Measurements from ENCODE around the gene RYR3.

RYR3 gene

DNA sequence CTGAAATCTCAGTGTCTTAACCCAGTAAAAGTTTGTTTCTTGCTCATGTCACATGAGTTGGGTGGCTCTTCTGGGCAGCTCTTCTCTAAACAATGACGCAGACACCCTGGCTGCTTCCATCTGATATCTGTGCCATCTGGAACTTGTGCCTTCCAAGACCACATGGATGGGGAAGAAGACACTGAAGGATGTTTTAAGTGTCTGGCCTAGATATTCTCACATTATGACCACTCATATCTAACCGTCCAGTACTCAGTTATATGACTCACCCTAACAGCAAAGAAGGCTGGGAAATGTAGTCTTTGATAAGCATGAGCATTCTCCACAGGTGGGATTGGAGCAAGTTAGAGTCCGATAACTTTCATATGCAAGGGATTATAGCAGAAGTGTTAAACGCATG is 66.4 kb downstream of the RYR3 start:
- H3K79me1 ChIP-seq (ENCODE audit: low read depth, low read length): no peaks in the 10 kb centered on the region
- WGBS, 2 donors (ENCODE audit: extremely low coverage in 2 of 2, insufficient read length in 2 of 2, insufficient replicate concordance in 1 of 2): no CpG with 5 or more reads among the region's 4 CpGs
- no peak overlapping the region for H2BK15ac ChIP-seq (ENCODE audit: low read length)
- H3K14ac ChIP-seq (ENCODE audit: low read length): no peak overlapping the region
- no peak overlapping the region for H3K4me3 ChIP-seq (ENCODE audit: low read length in 2 of 2)
- H2BK120ac ChIP-seq (ENCODE audit: low read depth, low read length): no peak overlapping the region
- H4K91ac ChIP-seq (ENCODE audit: low read depth, low read length, poor library complexity): no peak overlapping the region
- H2BK12ac ChIP-seq (ENCODE audit: low read length): no peak overlapping the region
- H3K9me3 ChIP-seq (replicated peaks in 1 of 2; ENCODE audit: control insufficient read depth in 2 of 2, insufficient read depth in 1 of 2, low read depth in 1 of 2, low read length in 2 of 2): no peaks in the 10 kb centered on the region
- no peak overlapping the region for H2AFZ ChIP-seq (ENCODE audit: low read length)
- H3K23ac ChIP-seq (ENCODE audit: low read depth, low read length, poor library complexity): no peak overlapping the region
- no peak overlapping the region for H4K8ac ChIP-seq (ENCODE audit: low read depth, low read length)
- H2AK5ac ChIP-seq (ENCODE audit: low read depth, low read length): no peak overlapping the region
- no peaks in the 10 kb centered on the region for H3K27me3 ChIP-seq (ENCODE audit: control insufficient read depth in 3 of 3, insufficient read depth in 3 of 3, low read depth in 1 of 3, low read length in 3 of 3)
- H3K36me3 ChIP-seq (replicated peaks in 1 of 2; ENCODE audit: control insufficient read depth in 2 of 2, insufficient read depth in 2 of 2, low read length in 2 of 2): no peaks in the 10 kb centered on the region
- no peak overlapping the region for H3K9ac ChIP-seq (ENCODE audit: low read depth, low read length, poor library complexity)
- H3K4me1 ChIP-seq (ENCODE audit: control insufficient read depth in 2 of 2, insufficient read depth in 1 of 2, low read depth in 1 of 2, low read length in 2 of 2): no peaks in the 10 kb centered on the region
- H3K18ac ChIP-seq (ENCODE audit: low read length): no peak overlapping the region
- H3K4ac ChIP-seq (ENCODE audit: low read length): no peak overlapping the region
- H3K27ac ChIP-seq (replicated peaks; ENCODE audit: low read length): no peak overlapping the region
- no peak overlapping the region for H3K4me2 ChIP-seq (ENCODE audit: insufficient read depth, low read length, poor library complexity, severe bottlenecking)
- H2BK5ac ChIP-seq (ENCODE audit: low read length): no peak overlapping the region
- DNase-seq (ENCODE audit: low spot score): no peak

DNA sequence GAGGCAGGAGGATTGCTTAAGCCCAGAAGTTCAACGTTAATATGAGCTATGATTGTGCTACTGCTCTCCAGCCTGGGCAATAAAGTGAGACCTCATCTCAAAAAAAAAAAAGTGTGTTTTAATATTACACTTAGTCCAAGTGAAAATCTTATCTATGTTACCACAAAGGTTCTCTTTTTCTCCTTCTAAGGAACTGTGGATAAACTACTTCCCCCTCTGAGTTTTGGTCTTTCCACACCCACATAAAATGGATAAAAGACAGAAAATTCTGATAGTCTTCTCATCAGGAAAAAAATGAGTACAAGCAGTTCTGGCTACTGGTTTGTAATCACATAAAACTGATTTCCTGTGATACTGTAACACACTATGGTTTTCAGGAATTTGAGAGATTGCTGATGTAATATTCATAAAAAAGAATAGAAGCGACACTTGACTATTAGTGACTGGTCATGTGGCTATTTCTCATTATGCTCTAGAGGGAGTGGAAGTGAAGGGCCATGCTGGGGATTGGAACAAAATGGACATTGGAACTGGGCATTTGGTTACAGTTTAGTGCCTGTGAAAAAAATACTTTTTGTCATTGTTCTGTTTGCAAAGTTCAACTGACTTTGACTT is 68.2 kb downstream of the RYR3 start:
- H3K4me3 ChIP-seq (ENCODE audit: low read length in 2 of 2): no peak overlapping the region
- H3K36me3 ChIP-seq (replicated peaks in 1 of 2; ENCODE audit: control insufficient read depth in 2 of 2, insufficient read depth in 2 of 2, low read length in 2 of 2): no peaks in the 10 kb centered on the region
- no peaks in the 10 kb centered on the region for H3K9me3 ChIP-seq (replicated peaks in 1 of 2; ENCODE audit: control insufficient read depth in 2 of 2, insufficient read depth in 1 of 2, low read depth in 1 of 2, low read length in 2 of 2)
- no peak overlapping the region for H4K8ac ChIP-seq (ENCODE audit: low read depth, low read length)
- no CpG with 5 or more reads among the region's 2 CpGs for WGBS, 2 donors (ENCODE audit: extremely low coverage in 2 of 2, insufficient read length in 2 of 2, insufficient replicate concordance in 1 of 2)
- H3K27me3 ChIP-seq (ENCODE audit: control insufficient read depth in 3 of 3, insufficient read depth in 3 of 3, low read depth in 1 of 3, low read length in 3 of 3): no peaks in the 10 kb centered on the region
- no peak overlapping the region for H2BK12ac ChIP-seq (ENCODE audit: low read length)
- no peak overlapping the region for H2BK120ac ChIP-seq (ENCODE audit: low read depth, low read length)
- no peak overlapping the region for H3K4ac ChIP-seq (ENCODE audit: low read length)
- no peak overlapping the region for H4K91ac ChIP-seq (ENCODE audit: low read depth, low read length, poor library complexity)
- no peak overlapping the region for H3K4me2 ChIP-seq (ENCODE audit: insufficient read depth, low read length, poor library complexity, severe bottlenecking)
- H2AFZ ChIP-seq (ENCODE audit: low read length): no peak overlapping the region
- no peak overlapping the region for H2BK15ac ChIP-seq (ENCODE audit: low read length)
- no peak overlapping the region for H3K23ac ChIP-seq (ENCODE audit: low read depth, low read length, poor library complexity)
- H3K14ac ChIP-seq (ENCODE audit: low read length): no peak overlapping the region
- DNase-seq (ENCODE audit: low spot score): no peak
- no peaks in the 10 kb centered on the region for H3K4me1 ChIP-seq (ENCODE audit: control insufficient read depth in 2 of 2, insufficient read depth in 1 of 2, low read depth in 1 of 2, low read length in 2 of 2)
- no peak overlapping the region for H2BK5ac ChIP-seq (ENCODE audit: low read length)
- no peak overlapping the region for H3K18ac ChIP-seq (ENCODE audit: low read length)
- no peak overlapping the region for H3K9ac ChIP-seq (ENCODE audit: low read depth, low read length, poor library complexity)
- H3K27ac ChIP-seq (replicated peaks; ENCODE audit: low read length): no peak overlapping the region
- no peaks in the 10 kb centered on the region for H3K79me1 ChIP-seq (ENCODE audit: low read depth, low read length)
- no peak overlapping the region for H2AK5ac ChIP-seq (ENCODE audit: low read depth, low read length)

DNA sequence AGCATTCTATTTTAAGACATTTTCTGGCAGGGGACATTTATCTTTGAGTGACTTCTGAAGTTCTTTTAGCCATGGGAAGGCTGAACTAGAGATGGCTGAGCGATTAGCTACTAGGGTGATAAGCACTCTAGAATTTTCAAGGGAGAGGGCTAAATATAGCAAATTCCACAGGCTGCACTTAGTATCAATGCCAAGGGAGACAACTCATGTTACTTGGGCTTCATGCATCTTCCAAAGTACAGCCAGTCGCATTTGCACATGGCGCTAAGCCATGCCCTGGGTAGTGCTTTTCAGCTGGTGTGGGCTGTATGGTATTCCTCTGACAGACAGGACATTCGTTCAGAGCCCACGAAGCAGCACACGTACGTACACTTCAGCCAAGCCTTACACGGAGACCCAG is 69.6 kb downstream of the RYR3 start:
- H3K18ac ChIP-seq (ENCODE audit: low read length): no peak overlapping the region
- H2BK5ac ChIP-seq (ENCODE audit: low read length): no peak overlapping the region
- no peak overlapping the region for H2BK120ac ChIP-seq (ENCODE audit: low read depth, low read length)
- H3K23ac ChIP-seq (ENCODE audit: low read depth, low read length, poor library complexity): no peak overlapping the region
- no peaks in the 10 kb centered on the region for H3K4me1 ChIP-seq (ENCODE audit: control insufficient read depth in 2 of 2, insufficient read depth in 1 of 2, low read depth in 1 of 2, low read length in 2 of 2)
- H3K4me2 ChIP-seq (ENCODE audit: insufficient read depth, low read length, poor library complexity, severe bottlenecking): no peak overlapping the region
- WGBS, 2 donors (ENCODE audit: extremely low coverage in 2 of 2, insufficient read length in 2 of 2, insufficient replicate concordance in 1 of 2): no CpG with 5 or more reads among the region's 8 CpGs
- no peaks in the 10 kb centered on the region for H3K27me3 ChIP-seq (ENCODE audit: control insufficient read depth in 3 of 3, insufficient read depth in 3 of 3, low read depth in 1 of 3, low read length in 3 of 3)
- no peak overlapping the region for H2BK12ac ChIP-seq (ENCODE audit: low read length)
- H3K9ac ChIP-seq (ENCODE audit: low read depth, low read length, poor library complexity): no peak overlapping the region
- no peak overlapping the region for H3K27ac ChIP-seq (replicated peaks; ENCODE audit: low read length)
- no peak overlapping the region for H3K14ac ChIP-seq (ENCODE audit: low read length)
- H3K79me1 ChIP-seq (ENCODE audit: low read depth, low read length): no peaks in the 10 kb centered on the region
- H2AFZ ChIP-seq (ENCODE audit: low read length): no peak overlapping the region
- no peak overlapping the region for H4K8ac ChIP-seq (ENCODE audit: low read depth, low read length)
- H3K4ac ChIP-seq (ENCODE audit: low read length): no peak overlapping the region
- DNase-seq (ENCODE audit: low spot score): no peak
- H3K9me3 ChIP-seq (replicated peaks in 1 of 2; ENCODE audit: control insufficient read depth in 2 of 2, insufficient read depth in 1 of 2, low read depth in 1 of 2, low read length in 2 of 2): no peaks in the 10 kb centered on the region
- no peak overlapping the region for H2AK5ac ChIP-seq (ENCODE audit: low read depth, low read length)
- no peak overlapping the region for H2BK15ac ChIP-seq (ENCODE audit: low read length)
- H4K91ac ChIP-seq (ENCODE audit: low read depth, low read length, poor library complexity): no peak overlapping the region
- H3K36me3 ChIP-seq (replicated peaks in 1 of 2; ENCODE audit: control insufficient read depth in 2 of 2, insufficient read depth in 2 of 2, low read length in 2 of 2): no peaks in the 10 kb centered on the region
- no peak overlapping the region for H3K4me3 ChIP-seq (ENCODE audit: low read length in 2 of 2)

DNA sequence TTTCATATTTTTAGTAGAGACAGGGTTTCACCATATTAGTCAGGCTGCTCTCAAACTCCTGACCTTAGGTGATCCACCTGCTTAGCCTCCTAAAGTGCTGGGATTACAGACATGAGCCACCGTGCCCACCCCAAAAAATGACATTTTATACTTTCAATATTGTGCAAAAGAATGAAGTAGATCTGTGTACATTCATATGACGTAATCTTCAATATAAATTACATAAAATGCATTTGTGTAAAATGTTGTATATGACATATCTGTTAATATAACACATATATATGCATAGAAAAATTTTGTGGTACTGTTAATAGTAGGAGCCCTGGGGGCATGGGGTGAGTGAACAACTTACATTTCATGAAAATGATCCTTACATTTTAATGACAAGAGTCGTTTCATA is 71.7 kb downstream of the RYR3 start:
- Histone ChIP-seq H3K4me2 (ENCODE audit: insufficient read depth, low read length, poor library complexity, severe bottlenecking) (no peak overlapping the region), H3K36me3 (replicated peaks in 1 of 2; ENCODE audit: control insufficient read depth in 2 of 2, insufficient read depth in 2 of 2, low read length in 2 of 2) (no peaks in the 10 kb centered on the region), H2AK5ac (ENCODE audit: low read depth, low read length) (no peak overlapping the region), H2BK12ac (ENCODE audit: low read length) (no peak overlapping the region), H3K27me3 (ENCODE audit: control insufficient read depth in 3 of 3, insufficient read depth in 3 of 3, low read depth in 1 of 3, low read length in 3 of 3) (no peaks in the 10 kb centered on the region), H3K4me1 (ENCODE audit: control insufficient read depth in 2 of 2, insufficient read depth in 1 of 2, low read depth in 1 of 2, low read length in 2 of 2) (no peaks in the 10 kb centered on the region), H2BK120ac (ENCODE audit: low read depth, low read length) (no peak overlapping the region), H2AFZ (ENCODE audit: low read length) (no peak overlapping the region), H4K91ac (ENCODE audit: low read depth, low read length, poor library complexity) (no peak overlapping the region), H3K23ac (ENCODE audit: low read depth, low read length, poor library complexity) (no peak overlapping the region), H3K18ac (ENCODE audit: low read length) (no peak overlapping the region), H3K4ac (ENCODE audit: low read length) (no peak overlapping the region), H3K14ac (ENCODE audit: low read length) (no peak overlapping the region), H3K9me3 (replicated peaks in 1 of 2; ENCODE audit: control insufficient read depth in 2 of 2, insufficient read depth in 1 of 2, low read depth in 1 of 2, low read length in 2 of 2) (no peaks in the 10 kb centered on the region), H3K79me1 (ENCODE audit: low read depth, low read length) (no peaks in the 10 kb centered on the region), H3K4me3 (ENCODE audit: low read length in 2 of 2) (no peak overlapping the region), H2BK15ac (ENCODE audit: low read length) (no peak overlapping the region), H3K9ac (ENCODE audit: low read depth, low read length, poor library complexity) (no peak overlapping the region), H3K27ac (replicated peaks; ENCODE audit: low read length) (no peak overlapping the region), H4K8ac (ENCODE audit: low read depth, low read length) (no peak overlapping the region), H2BK5ac (ENCODE audit: low read length) (no peak overlapping the region)
- WGBS, 2 donors (ENCODE audit: extremely low coverage in 2 of 2, insufficient read length in 2 of 2, insufficient replicate concordance in 1 of 2): no CpG with 5 or more reads among the region's 3 CpGs
- DNase-seq (ENCODE audit: low spot score): no peak

Measured in neuronal stem cell (in vitro differentiated cells).